Measurements from ENCODE around the gene SPATA3.
"Not testable (repeated sequence)": the region's sequence is repeated elsewhere in the genome, so short reads cannot be mapped to it uniquely, and the experiment has no call there.

- TF ChIP-seq POLR2A, CTCF (IDR thresholded peaks at IDR 0.05): not testable (repeated sequence)
Measured at GRCh38 chr2:231025059-231025458, 29.1 kb downstream of the SPATA3 start.
